ENCODE data around the gene VARS2.

Gene VARS2

GRCh38 chr6:30891816-30892538, 22.1 kb upstream of the VARS2 start:
- Histone ChIP-seq H3K79me2 (ENCODE audit: control insufficient read depth, insufficient read depth, low read length, poor library complexity) (peaks cover 3% of the 10 kb centered on the region), H2AFZ (ENCODE audit: insufficient read depth, low read length, poor library complexity) (no peak overlapping the region), H2BK120ac (ENCODE audit: insufficient read depth, low read length, poor library complexity) (no peak overlapping the region), H3K27ac (ENCODE audit: low read depth, low read length) (no peak overlapping the region), H3K27me3 (ENCODE audit: insufficient read depth, low read length) (no peaks in the 10 kb centered on the region), H4K12ac (ENCODE audit: low read depth, low read length) (no peak overlapping the region), H3K14ac (ENCODE audit: low read length) (no peak overlapping the region), H3K9me3 (ENCODE audit: insufficient read depth, low read depth, low read length) (no peaks in the 10 kb centered on the region), H3K18ac (ENCODE audit: low read length) (peak overlapping the region; percentile 21), H4K8ac (ENCODE audit: low read depth, low read length) (no peak overlapping the region), H2BK12ac (ENCODE audit: low read length) (no peak overlapping the region), H2AK5ac (ENCODE audit: low read length) (no peak overlapping the region), H3K4me3 (ENCODE audit: low read depth, low read length) (no peak overlapping the region), H3K79me1 (ENCODE audit: low read length) (no peaks in the 10 kb centered on the region), H3K4ac (ENCODE audit: low read depth, low read length) (no peak overlapping the region), H4K91ac (ENCODE audit: low read depth, low read length) (no peak overlapping the region), H3K9ac (ENCODE audit: low read length) (no peak overlapping the region), H2BK5ac (ENCODE audit: low read depth, low read length, poor library complexity) (no peak overlapping the region), H3K4me2 (ENCODE audit: low read length) (no peak overlapping the region), H3K36me3 (ENCODE audit: control insufficient read depth in 1 of 2, insufficient read depth in 2 of 2, low read length in 2 of 2) (peaks cover 76 to 84% of the 10 kb centered on the region in 2 experiments), H3K4me1 (ENCODE audit: control insufficient read depth in 1 of 2, insufficient read depth in 2 of 2, low read length in 2 of 2) (no peaks in the 10 kb centered on the region), H3K23ac (ENCODE audit: low read length) (no peak overlapping the region)
- no CpG with 5 or more reads among the region's 21 CpGs for WGBS (ENCODE audit: extremely low coverage, insufficient coverage, insufficient read length)
- DNase-seq: no peak

GRCh38 chr6:30893001-30893591, 20.9 kb upstream of the VARS2 start:
- Histone ChIP-seq H3K79me1 (ENCODE audit: low read length) (no peaks in the 10 kb centered on the region), H3K36me3 (ENCODE audit: control insufficient read depth in 1 of 2, insufficient read depth in 2 of 2, low read length in 2 of 2) (peaks cover 86 to 94% of the 10 kb centered on the region in 2 experiments), H2BK5ac (ENCODE audit: low read depth, low read length, poor library complexity) (no peak overlapping the region), H3K4me1 (ENCODE audit: control insufficient read depth in 1 of 2, insufficient read depth in 2 of 2, low read length in 2 of 2) (no peaks in the 10 kb centered on the region), H3K27me3 (ENCODE audit: insufficient read depth, low read length) (no peaks in the 10 kb centered on the region), H4K8ac (ENCODE audit: low read depth, low read length) (no peak overlapping the region), H3K18ac (ENCODE audit: low read length) (no peak overlapping the region), H2AFZ (ENCODE audit: insufficient read depth, low read length, poor library complexity) (no peak overlapping the region), H4K12ac (ENCODE audit: low read depth, low read length) (no peak overlapping the region), H3K23ac (ENCODE audit: low read length) (no peak overlapping the region), H2BK120ac (ENCODE audit: insufficient read depth, low read length, poor library complexity) (no peak overlapping the region), H3K4ac (ENCODE audit: low read depth, low read length) (no peak overlapping the region), H3K9me3 (ENCODE audit: insufficient read depth, low read depth, low read length) (no peaks in the 10 kb centered on the region), H3K79me2 (ENCODE audit: control insufficient read depth, insufficient read depth, low read length, poor library complexity) (peaks cover 2% of the 10 kb centered on the region), H4K91ac (ENCODE audit: low read depth, low read length) (no peak overlapping the region), H3K4me2 (ENCODE audit: low read length) (no peak overlapping the region), H3K4me3 (ENCODE audit: low read depth, low read length) (no peak overlapping the region), H2BK12ac (ENCODE audit: low read length) (no peak overlapping the region), H3K27ac (ENCODE audit: low read depth, low read length) (no peak overlapping the region), H2AK5ac (ENCODE audit: low read length) (no peak overlapping the region), H3K9ac (ENCODE audit: low read length) (no peak overlapping the region), H3K14ac (ENCODE audit: low read length) (no peak overlapping the region)
- no peak for DNase-seq
- no CpG with 5 or more reads among the region's 16 CpGs for WGBS (ENCODE audit: extremely low coverage, insufficient coverage, insufficient read length)

- Histone ChIP-seq H2AFZ (ENCODE audit: insufficient read depth, low read length, poor library complexity) (no peak overlapping the region), H3K9ac (ENCODE audit: low read length) (no peak overlapping the region), H4K91ac (ENCODE audit: low read depth, low read length) (no peak overlapping the region), H4K12ac (ENCODE audit: low read depth, low read length) (no peak overlapping the region), H2BK12ac (ENCODE audit: low read length) (no peak overlapping the region), H3K4me3 (ENCODE audit: low read depth, low read length) (no peak overlapping the region), H3K14ac (ENCODE audit: low read length) (no peak overlapping the region), H3K27ac (ENCODE audit: low read depth, low read length) (no peak overlapping the region), H2BK120ac (ENCODE audit: insufficient read depth, low read length, poor library complexity) (no peak overlapping the region), H3K36me3 (ENCODE audit: control insufficient read depth in 1 of 2, insufficient read depth in 2 of 2, low read length in 2 of 2) (peaks cover 89 to 97% of the 10 kb centered on the region in 2 experiments), H3K9me3 (ENCODE audit: insufficient read depth, low read depth, low read length) (no peaks in the 10 kb centered on the region), H3K4me2 (ENCODE audit: low read length) (no peak overlapping the region), H3K79me1 (ENCODE audit: low read length) (no peaks in the 10 kb centered on the region), H3K23ac (ENCODE audit: low read length) (no peak overlapping the region), H3K27me3 (ENCODE audit: insufficient read depth, low read length) (no peaks in the 10 kb centered on the region), H3K18ac (ENCODE audit: low read length) (no peak overlapping the region), H2AK5ac (ENCODE audit: low read length) (no peak overlapping the region), H3K4ac (ENCODE audit: low read depth, low read length) (no peak overlapping the region), H2BK5ac (ENCODE audit: low read depth, low read length, poor library complexity) (no peak overlapping the region), H3K79me2 (ENCODE audit: control insufficient read depth, insufficient read depth, low read length, poor library complexity) (peaks cover 2% of the 10 kb centered on the region), H3K4me1 (ENCODE audit: control insufficient read depth in 1 of 2, insufficient read depth in 2 of 2, low read length in 2 of 2) (no peaks in the 10 kb centered on the region), H4K8ac (ENCODE audit: low read depth, low read length) (no peak overlapping the region)
- no CpG with 5 or more reads among the region's 8 CpGs for WGBS (ENCODE audit: extremely low coverage, insufficient coverage, insufficient read length)
- DNase-seq: no peak
These were observed 20.4 kb upstream of the VARS2 start for GRCh38 chr6:30893666-30894065.

GRCh38 chr6:30894381-30894780, 19.7 kb upstream of the VARS2 start:
- no peak overlapping the region for H3K14ac ChIP-seq (ENCODE audit: low read length)
- H3K4ac ChIP-seq (ENCODE audit: low read depth, low read length): no peak overlapping the region
- H3K79me1 ChIP-seq (ENCODE audit: low read length): no peaks in the 10 kb centered on the region
- no peak overlapping the region for H2AK5ac ChIP-seq (ENCODE audit: low read length)
- H2AFZ ChIP-seq (ENCODE audit: insufficient read depth, low read length, poor library complexity): no peak overlapping the region
- H3K27me3 ChIP-seq (ENCODE audit: insufficient read depth, low read length): no peaks in the 10 kb centered on the region
- no peak overlapping the region for H3K4me2 ChIP-seq (ENCODE audit: low read length)
- H2BK5ac ChIP-seq (ENCODE audit: low read depth, low read length, poor library complexity): no peak overlapping the region
- no peak overlapping the region for H2BK12ac ChIP-seq (ENCODE audit: low read length)
- no peak overlapping the region for H3K27ac ChIP-seq (ENCODE audit: low read depth, low read length)
- H3K79me2 ChIP-seq (ENCODE audit: control insufficient read depth, insufficient read depth, low read length, poor library complexity): no peaks in the 10 kb centered on the region
- H3K18ac ChIP-seq (ENCODE audit: low read length): no peak overlapping the region
- no peak overlapping the region for H4K12ac ChIP-seq (ENCODE audit: low read depth, low read length)
- no peak overlapping the region for H3K23ac ChIP-seq (ENCODE audit: low read length)
- WGBS (ENCODE audit: extremely low coverage, insufficient coverage, insufficient read length): no CpG with 5 or more reads among the region's 12 CpGs
- H3K36me3 ChIP-seq (ENCODE audit: control insufficient read depth in 1 of 2, insufficient read depth in 2 of 2, low read length in 2 of 2): peaks cover 89 to 97% of the 10 kb centered on the region in 2 experiments
- H4K8ac ChIP-seq (ENCODE audit: low read depth, low read length): no peak overlapping the region
- no peak overlapping the region for H3K9ac ChIP-seq (ENCODE audit: low read length)
- no peaks in the 10 kb centered on the region for H3K9me3 ChIP-seq (ENCODE audit: insufficient read depth, low read depth, low read length)
- no peak for DNase-seq
- H3K4me3 ChIP-seq (ENCODE audit: low read depth, low read length): no peak overlapping the region
- H3K4me1 ChIP-seq (ENCODE audit: control insufficient read depth in 1 of 2, insufficient read depth in 2 of 2, low read length in 2 of 2): no peaks in the 10 kb centered on the region
- H4K91ac ChIP-seq (ENCODE audit: low read depth, low read length): no peak overlapping the region
- no peak overlapping the region for H2BK120ac ChIP-seq (ENCODE audit: insufficient read depth, low read length, poor library complexity)

Data from trophoblast cell (in vitro differentiated cells and primary cell).